Ectodermal cell (in vitro differentiated cells): ENCODE results near the gene THUMPD1.
"Not testable (repeated sequence)": the region's sequence is repeated elsewhere in the genome, so short reads cannot be mapped to it uniquely, and the experiment has no call there.

ENCODE experiments used
- H3K27ac ChIP-seq: 2 replicates; pipeline ENCODE4 v1.7.0; 2013; ENCODE audit warnings: mild to moderate bottlenecking, low read depth, low read length; ENCODE audit not compliant: insufficient read depth, poor library complexity, severe bottlenecking
- H3K27me3 ChIP-seq: 2 replicates; pipeline ENCODE4 v1.7.0; 2013; ENCODE audit warnings: mild to moderate bottlenecking, low read length; ENCODE audit not compliant: insufficient read depth, control insufficient read depth, poor library complexity, severe bottlenecking
- H3K36me3 ChIP-seq: one replicate; pipeline ENCODE4 v1.7.0; 2013; ENCODE audit warnings: low read length; ENCODE audit not compliant: control insufficient read depth, insufficient read depth
- H3K4me1 ChIP-seq: one replicate; pipeline ENCODE4 v1.7.0; 2013; ENCODE audit warnings: low read length; ENCODE audit not compliant: control insufficient read depth, insufficient read depth
- H3K4me3 ChIP-seq: 2 replicates; pipeline ENCODE4 v1.7.0; 2013; ENCODE audit warnings: low read depth, low read length, control low read depth; ENCODE audit not compliant: insufficient read depth
- H3K9me3 ChIP-seq: 2 replicates; pipeline ENCODE4 v1.7.0; 2013; ENCODE audit warnings: mild to moderate bottlenecking, low read length, moderate library complexity; ENCODE audit not compliant: control insufficient read depth
- WGBS, 2 experiments: methylation state at CpG; one replicate each; pipeline ENCODE4 v1.1.7; 2013; ENCODE audit warnings: missing lambda C conversion rate in 2 of 2; 5-methylcytosine and 5-hydroxymethylcytosine counted together

The THUMPD1 gene

GRCh38 chr16:20701692-20702091 lies 39.9 kb downstream of the THUMPD1 start:
- H3K27ac ChIP-seq, H3K36me3 ChIP-seq, H3K4me3 ChIP-seq, H3K9me3 ChIP-seq, H3K27me3 ChIP-seq, H3K4me1 ChIP-seq: not testable (repeated sequence)

DNA sequence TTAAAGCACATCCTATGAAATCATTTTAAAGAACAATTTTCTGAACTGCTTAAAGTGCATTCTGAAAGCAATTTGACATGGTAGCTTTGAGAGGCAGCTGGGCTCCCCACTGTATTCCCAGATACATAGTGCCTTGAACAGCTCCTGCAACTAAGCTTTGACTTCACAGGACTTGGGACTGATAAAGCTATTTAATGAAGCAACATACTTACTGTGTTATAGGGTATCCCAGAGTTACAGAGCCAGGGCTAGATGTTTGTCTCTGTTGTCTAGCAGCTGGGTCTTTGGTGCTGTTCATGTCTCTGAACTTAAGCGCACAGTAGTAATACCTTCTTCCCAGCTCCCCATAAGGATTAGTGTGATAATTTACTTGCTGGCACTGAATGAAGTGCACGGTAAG lies 45.0 kb downstream of the THUMPD1 start:
- WGBS, 2 experiments, result 92 to 94% methylated on average over 2 of the region's 2 CpGs
- no peak overlapping the region for H3K4me3 ChIP-seq
- no peak overlapping the region for H3K27ac ChIP-seq
- H3K27me3 ChIP-seq, result no peaks in the 10 kb centered on the region
- H3K36me3 ChIP-seq, result no peaks in the 10 kb centered on the region
- H3K4me1 ChIP-seq, result no peaks in the 10 kb centered on the region
- no peaks in the 10 kb centered on the region for H3K9me3 ChIP-seq

DNA sequence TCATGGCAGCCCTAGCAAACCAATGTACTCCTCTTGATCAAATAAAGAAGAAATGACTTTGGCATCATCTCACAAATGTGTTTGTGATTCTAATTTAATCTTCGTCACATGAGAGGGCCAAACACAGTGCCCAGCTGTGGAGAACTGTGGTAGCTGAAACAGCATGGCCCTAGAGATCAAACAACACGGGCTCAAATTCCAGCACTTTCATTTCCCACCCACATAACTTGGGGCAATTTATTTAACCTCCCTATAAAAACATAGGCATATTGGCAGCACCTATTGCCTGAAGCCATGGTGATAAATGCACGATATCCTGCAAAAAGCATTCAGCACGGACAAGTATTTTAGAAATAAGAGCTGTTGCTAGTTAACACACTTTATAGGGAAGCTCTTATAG lies 46.6 kb downstream of the THUMPD1 start:
- Histone ChIP-seq H3K36me3 (no peaks in the 10 kb centered on the region), H3K4me3 (no peak overlapping the region), H3K27ac (no peak overlapping the region), H3K27me3 (no peaks in the 10 kb centered on the region), H3K4me1 (no peaks in the 10 kb centered on the region), H3K9me3 (no peaks in the 10 kb centered on the region)
- 95% methylated on average over 4 of the region's 4 CpGs for WGBS, 2 experiments

GRCh38 chr16:20694096-20694495 lies 47.5 kb downstream of the THUMPD1 start:
- H3K27ac ChIP-seq, H3K27me3 ChIP-seq, H3K9me3 ChIP-seq, H3K4me3 ChIP-seq, H3K4me1 ChIP-seq, H3K36me3 ChIP-seq: not testable (repeated sequence)
- WGBS, 2 experiments, result 92 to 94% methylated on average over 6 of the region's 6 CpGs

DNA sequence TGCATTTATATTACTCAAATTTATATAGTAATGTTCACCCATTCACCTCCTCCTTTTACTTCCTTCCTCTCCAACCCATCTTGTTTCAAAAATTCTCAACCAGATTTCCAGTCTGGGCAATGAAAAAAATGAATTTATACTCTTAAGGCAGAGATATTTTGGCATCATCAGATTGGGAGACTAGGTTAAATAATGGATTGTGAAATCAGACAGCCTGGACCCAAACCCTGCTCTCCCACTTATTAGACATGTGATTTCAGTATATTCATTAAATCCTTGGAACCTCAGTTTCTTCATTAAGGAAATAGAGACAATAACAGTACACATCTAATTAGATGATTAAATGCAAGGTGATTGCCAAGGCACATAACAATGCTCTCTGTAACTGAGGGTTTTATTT lies 52.0 kb downstream of the THUMPD1 start:
- Histone ChIP-seq H3K4me3 (no peak overlapping the region), H3K36me3 (no peaks in the 10 kb centered on the region), H3K9me3 (no peaks in the 10 kb centered on the region), H3K4me1 (no peaks in the 10 kb centered on the region), H3K27ac (no peak overlapping the region), H3K27me3 (no peaks in the 10 kb centered on the region)

- Histone ChIP-seq H3K27ac (no peak overlapping the region), H3K9me3 (no peaks in the 10 kb centered on the region), H3K27me3 (no peaks in the 10 kb centered on the region), H3K4me3 (no peak overlapping the region), H3K36me3 (no peaks in the 10 kb centered on the region), H3K4me1 (peaks cover 5% of the 10 kb centered on the region)
- 83 to 100% methylated on average over 1 of the region's 1 CpG for WGBS, 2 experiments
Observed at GRCh38 chr16:20683812-20684211, 57.8 kb downstream of the THUMPD1 start.
